Eye (tissue), 1 donor: ENCODE data around the gene TLNRD1.
"Not testable (repeated sequence)": the region's sequence is repeated elsewhere in the genome, so short reads cannot be mapped to it uniquely, and the experiment has no call there.

Source experiments
- DNase-seq: peaks from one replicate; pipeline ENCODE4 v3.0.0-alpha.2; 2015

Gene TLNRD1

GRCh38 chr15:81000624-81001151 is at the start of gene TLNRD1:
TLNRD1 (plus strand) TSS chr15:81000923; CDS start chr15:81002272, 1,349 bp downstream.
- DNase-seq = peak; percentile 96

DNA sequence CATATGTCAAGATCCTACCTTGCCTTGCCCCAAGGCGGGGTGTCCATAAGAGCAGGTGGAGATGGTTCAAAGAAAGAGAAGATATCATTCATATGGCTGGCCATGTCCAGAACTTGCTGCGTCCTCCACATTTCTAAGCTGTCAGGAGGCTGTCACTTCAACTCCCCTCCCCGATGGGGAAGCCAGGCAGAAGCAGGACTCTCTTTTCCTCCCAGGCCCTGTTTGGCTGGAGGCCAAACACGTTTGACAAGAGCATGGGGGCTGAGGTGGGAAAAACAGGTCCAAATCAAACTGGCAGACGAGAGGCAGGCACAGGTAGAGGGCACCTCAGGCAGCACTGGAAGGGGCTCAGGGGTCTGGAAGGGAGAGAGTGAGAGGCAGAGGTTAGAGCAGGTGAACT is 48.8 kb upstream of the TLNRD1 start:
- DNase-seq = no peak

DNA sequence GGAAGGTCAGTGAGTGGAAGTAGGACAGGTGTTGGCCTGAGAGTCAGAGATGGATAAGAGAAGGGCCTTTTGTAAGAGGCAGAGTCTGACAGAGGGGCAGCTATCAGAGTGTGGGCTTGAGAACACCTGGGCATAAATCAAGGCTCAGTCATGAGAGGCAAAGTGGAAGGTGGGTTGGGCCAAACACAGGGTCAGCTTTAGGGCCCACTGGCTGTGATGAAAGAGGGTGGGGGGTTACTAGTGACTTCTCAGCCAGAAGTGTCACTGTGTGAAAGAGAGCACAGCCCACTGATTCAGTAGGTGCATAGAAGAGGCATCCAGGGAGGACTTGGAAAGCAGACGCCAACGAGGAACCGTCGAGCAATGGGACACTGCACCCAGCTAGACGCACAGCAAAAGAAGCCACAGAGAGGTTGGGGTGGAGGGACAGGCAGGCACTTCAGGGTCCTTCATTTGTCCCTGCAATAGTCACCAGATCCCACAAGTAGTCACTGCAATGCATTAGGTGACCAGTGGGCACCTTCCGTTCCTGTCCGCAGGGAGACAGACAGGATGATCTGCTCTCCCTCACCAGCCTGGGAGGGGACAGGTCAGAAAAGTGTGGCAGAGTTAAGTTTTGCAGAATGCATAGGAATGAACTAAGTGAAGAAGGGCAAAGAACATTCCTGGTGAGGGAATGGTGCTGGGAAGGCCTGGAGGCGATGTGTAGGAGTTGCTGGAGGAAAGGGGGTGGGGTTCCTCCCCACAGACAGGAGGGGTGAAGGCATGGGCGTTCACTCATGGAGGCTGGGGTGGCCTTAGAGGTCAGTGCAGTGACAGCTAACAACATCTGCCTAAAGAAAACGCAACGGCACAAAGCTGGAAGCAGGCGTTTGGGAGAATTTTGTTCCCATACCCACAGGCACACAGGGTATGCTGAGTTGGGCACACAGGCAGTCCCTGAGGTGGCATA is 47.4 kb upstream of the TLNRD1 start:
- DNase-seq = no peak

DNA sequence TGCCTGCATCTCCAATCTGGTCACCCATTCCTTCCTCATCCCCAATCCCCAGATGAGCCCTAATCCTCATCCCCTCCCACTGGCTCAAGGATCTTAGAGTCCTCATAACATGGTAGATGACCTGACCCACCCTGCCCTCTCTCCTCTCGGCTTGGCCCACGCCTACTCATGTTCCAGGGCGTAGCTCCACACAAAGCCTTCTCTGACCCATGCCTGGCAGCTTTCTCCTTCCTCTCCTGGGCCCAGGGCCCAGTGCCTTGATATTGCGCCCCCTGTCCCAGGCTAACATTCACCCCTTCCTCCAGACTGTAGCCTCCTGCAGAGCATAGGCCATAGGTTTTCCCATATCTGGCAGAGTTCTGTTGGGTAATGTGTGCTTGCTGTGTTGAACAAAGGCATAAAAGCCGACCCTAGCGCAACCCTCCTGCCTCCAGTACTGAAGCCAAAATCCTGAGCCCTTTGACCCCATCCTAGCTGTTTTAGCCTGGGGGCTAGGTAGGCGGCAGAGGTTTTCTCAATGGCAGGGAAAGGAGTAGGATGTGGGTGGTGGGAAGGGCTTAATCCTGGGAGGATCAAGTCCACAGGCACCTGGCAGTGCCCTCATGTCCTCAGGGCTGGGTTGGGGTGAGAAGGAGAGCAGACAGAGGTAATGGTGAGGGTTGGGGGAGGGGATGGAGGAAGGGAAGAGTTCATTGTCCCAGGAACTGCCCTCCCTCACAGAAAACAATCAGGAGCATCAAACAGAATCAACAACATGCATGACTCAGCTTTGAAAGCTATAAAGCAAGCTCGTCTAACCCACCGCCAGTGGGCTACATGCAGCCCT is 46.6 kb upstream of the TLNRD1 start:
- no peak for DNase-seq

GRCh38 chr15:80955571-80956452 is 44.9 kb upstream of the TLNRD1 start:
- not testable (repeated sequence) for DNase-seq

DNA sequence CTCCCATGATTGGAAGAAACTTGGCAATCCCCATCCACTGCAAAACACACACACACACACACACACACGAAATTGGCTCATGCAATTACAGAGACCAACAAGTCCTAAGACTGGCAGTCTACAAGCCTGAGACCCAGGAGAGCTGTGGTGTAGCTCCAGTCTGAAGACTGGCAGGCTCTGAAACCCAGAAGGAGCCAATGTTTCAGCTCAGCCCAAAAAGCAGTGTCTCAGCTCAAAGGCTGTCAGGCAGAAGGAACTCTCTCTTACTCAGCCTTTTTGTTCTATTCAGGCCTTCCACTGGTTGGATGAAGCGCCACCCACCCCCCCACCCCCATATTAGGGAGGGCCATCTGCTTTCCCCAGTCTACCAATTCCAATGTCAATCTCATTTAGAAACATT is 43.2 kb upstream of the TLNRD1 start:
- no peak for DNase-seq

DNA sequence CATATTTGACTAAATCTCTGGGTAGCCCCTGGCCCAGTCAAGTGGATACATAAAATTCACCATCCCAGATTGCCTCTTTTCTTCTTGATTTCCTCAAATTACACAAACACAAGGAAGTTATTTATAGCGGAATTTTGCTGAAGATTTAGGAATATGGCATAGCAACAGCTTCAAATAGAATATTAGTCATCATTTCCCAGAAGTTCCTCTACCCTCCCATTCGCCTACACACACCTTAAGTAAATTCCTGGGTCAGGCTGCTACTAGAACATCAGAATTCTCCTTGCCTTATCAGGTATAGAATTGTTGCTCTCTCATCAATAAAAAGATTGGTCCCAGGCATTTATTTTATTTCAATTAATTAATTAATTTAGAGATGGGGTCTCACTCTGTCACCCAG is 42.7 kb upstream of the TLNRD1 start:
- DNase-seq = no peak

GRCh38 chr15:80958818-80959495 is 41.8 kb upstream of the TLNRD1 start:
- DNase-seq = no peak

- DNase-seq = not testable (repeated sequence)
Observed at GRCh38 chr15:80965454-80965853, 35.3 kb upstream of the TLNRD1 start.

- peak; percentile 61 for DNase-seq
Observed at GRCh38 chr15:80966431-80967197, 34.1 kb upstream of the TLNRD1 start.

DNA sequence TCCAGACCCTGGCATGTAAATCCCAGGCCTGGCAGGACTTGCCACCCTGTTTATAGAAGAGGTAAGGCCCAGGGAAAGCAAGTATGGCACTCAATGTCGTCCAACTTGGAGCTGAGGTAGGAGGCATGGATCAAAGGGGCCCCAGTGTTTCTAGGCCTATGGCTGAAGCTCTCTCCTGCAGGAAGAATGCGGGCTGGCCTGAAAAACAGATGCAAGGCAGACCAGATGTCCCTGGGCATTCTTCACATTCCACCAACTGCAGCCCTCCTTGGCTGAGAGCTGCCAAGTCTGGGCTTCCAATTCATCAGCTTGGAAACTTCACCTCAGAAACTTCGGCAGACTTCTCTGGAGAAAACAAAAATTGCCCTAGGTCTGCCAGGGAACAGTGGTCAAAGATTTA is 33.3 kb upstream of the TLNRD1 start:
- DNase-seq = peak; percentile 52

GRCh38 chr15:80967991-80968510 is 32.7 kb upstream of the TLNRD1 start:
- DNase-seq = no peak

DNA sequence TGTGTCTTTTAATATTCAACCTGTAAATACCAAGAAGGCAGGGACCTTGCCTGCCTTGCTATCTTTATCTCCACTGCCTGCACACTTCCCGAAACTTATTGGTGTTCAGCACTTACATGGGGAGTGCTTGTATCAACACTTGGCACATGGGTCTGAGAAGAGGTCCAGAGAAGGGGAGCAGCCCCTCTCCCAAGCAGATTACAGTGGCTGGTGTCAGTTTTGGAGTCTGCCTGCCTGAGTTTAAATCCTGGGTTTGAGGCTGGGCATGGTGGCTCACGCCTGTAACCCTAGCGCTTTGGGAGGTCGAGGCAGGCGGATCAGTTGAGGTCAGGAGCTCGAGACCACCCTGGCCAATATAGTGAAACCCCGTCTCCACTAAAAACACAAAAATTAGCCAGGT is 31.4 kb upstream of the TLNRD1 start:
- no peak for DNase-seq

DNA sequence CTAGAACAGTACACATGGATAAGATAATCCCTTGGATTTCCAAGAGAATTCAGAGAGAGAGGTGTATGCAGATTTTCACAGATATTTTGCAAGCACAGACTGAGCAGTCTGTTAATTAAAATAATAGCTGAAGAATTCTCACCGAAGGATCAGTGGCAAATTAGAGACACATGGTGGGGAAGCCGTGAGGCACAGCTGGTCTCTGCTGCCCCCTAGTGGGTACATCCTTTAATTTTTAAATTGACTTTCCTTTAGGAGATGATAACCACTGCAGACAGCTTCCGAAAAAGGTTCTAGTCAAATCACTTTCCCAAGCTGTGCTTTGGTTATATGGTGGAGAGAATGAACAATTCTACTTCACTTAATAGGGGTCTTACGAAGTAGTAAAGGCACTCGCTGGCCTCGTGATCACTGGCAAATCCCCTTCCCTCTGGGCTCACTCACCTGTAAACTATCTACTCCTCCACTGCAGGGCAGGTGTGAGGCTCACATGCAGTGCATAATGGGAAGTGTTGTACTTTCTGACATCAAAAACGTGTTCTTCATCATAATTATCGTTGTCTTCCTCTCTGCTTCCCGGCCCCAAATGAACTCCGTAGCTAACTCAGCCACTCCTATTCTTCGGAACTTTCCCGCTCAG is 30.6 kb upstream of the TLNRD1 start:
- DNase-seq = peak; percentile 93

GRCh38 chr15:80970658-80971057 is 30.1 kb upstream of the TLNRD1 start:
- DNase-seq = no peak

GRCh38 chr15:80971143-80971542 is 29.6 kb upstream of the TLNRD1 start:
- DNase-seq = no peak

DNA sequence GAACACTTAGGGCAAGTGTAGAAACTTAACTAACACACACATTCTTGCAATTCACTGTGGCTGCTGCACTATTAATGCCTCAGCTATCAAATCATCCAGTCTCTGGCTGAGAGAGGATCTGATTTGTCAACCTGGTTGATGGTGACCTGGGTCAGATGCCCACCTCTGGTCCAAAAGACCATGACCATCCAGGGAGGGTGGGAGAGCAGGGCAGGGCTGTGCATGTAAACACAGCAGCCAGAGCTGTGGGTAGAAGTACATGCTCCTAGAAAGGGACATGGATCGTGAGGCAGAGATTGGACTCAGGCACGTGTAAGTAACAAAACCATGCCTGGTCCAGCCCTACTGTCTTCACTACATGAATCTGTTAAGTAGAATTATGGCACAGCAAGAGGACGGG is 28.4 kb upstream of the TLNRD1 start:
- no peak for DNase-seq

- no peak for DNase-seq
Observed at GRCh38 chr15:80974914-80975313, 25.8 kb upstream of the TLNRD1 start.

DNA sequence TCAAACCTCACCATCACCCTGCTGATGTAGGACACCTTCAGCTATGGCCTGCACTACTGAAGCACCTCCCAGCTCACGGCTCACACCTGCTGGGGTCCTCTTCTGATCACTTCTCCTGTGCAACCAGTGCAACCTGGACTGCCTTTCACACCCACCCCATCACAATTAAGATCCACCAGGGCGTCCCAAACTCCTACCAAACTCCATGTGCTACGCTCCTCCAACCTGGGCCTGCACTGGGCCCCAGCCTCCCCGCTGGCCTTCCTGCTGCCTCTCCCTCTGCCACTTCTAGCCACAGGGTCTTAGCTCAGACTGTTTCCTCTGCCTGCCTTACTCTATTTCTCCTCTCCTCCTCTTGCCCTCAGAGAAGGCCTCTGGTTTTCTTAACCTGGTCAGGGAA is 23.9 kb upstream of the TLNRD1 start:
- no peak for DNase-seq

DNA sequence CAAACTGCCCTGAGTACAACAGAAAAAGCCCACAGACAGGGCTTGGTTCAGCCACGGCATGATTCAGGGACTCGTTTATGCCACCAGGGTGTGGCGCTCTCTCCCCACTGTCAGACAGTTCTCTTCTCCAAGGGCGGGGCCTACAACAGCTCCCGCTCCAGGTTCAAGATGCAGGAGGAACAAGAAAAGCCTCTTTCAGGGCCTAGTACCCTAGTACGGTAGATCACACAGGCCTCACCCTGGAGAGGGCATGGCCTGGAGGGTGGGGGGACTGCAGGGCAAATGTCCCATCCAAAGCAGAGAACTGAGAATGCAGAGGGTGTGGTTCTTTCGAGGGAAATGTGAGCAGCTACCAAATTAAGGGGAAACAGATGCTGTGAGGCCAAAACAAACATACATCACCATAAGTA is 23.1 kb upstream of the TLNRD1 start:
- DNase-seq = peak; percentile 75
